HCT116 (cell line): Measurements from ENCODE around the gene STMP1. TPM values are rescaled to one million over a fixed set of nuclear protein-coding genes. Genes with fewer than 3 reads are reported as not detected.

ENCODE experiments used
- ATAC-seq: fragments of 200-7000 bp; cut with Tn5 transposase; 2 replicates; pipeline ENCODE4 v1.9.1; 2020; ENCODE audit warnings: mild to moderate bottlenecking, moderate library complexity
- BruUV-seq: library from RNA; stranded (reverse); fragments of 400-500 nt; replicated peaks from 2 replicates; lab custom pipeline; 2021; lab: Mats Ljungman, UMichigan
- CTCF ChIA-PET: fragments of 300-600 bp; sonication (Branson Sonifier 250); formaldehyde crosslinking; loops from one replicate; lab custom pipeline; 2021; ENCODE audit warnings: antibody characterized with exemption; lab: Charles Lee
- POLR2A ChIA-PET: fragments of 300-600, 350-600 bp; sonication (Branson Sonifier 250); formaldehyde crosslinking; loops from one replicate; lab custom pipeline; 2021; ENCODE audit warnings: antibody characterized with exemption; lab: Charles Lee
- RAD21 ChIA-PET, 2 experiments: fragments of 300-600 bp; sonication (Branson Sonifier 250); formaldehyde crosslinking; loops; one replicate each; lab custom pipeline; 2023; ENCODE audit warnings: low total read pairs in 2 of 2; ENCODE audit not compliant: uncharacterized antibody in 2 of 2, unreplicated experiment in 2 of 2, low non-redundant PET in 1 of 2; lab: Charles Lee
- DNase-seq: peaks from one replicate; pipeline ENCODE4 v3.0.0-alpha.2; 2010; ENCODE audit warnings: low read depth, low spot score
- H2AFZ ChIP-seq: fragments of 200-600 bp; shearing (Covaris generic), sonication (generic); 2 replicates; pipeline ENCODE4 v1.6.1; 2017; ENCODE audit warnings: low read depth, mixed run types, mixed read lengths, antibody characterized with exemption, low read length; ENCODE audit not compliant: poor library complexity, severe bottlenecking
- H3K27ac ChIP-seq: 2 replicates; pipeline ENCODE4 v1.5.1; 2012; ENCODE audit warnings: low read depth, low read length
- H3K27me3 ChIP-seq: fragments of 200-600 bp; sonication (generic); 2 replicates; pipeline ENCODE4 v1.6.1; 2016; ENCODE audit warnings: mixed run types, low read length, mixed read lengths; ENCODE audit not compliant: insufficient read depth
- H3K36me3 ChIP-seq, 2 experiments: fragments of 200-500 bp in 1 of 2; fragments of 200-600 bp in 1 of 2; sonication (Bioruptor generic) in 1 of 2; sonication (generic) in 1 of 2; 2 replicates each; pipeline versions ENCODE4 v1.5.1 to v1.6.1; 2014 to 2016; ENCODE audit warnings: low read length in 2 of 2, inconsistent platforms in 1 of 2, mixed read lengths in 1 of 2, mixed run types in 1 of 2; ENCODE audit not compliant: insufficient read depth in 2 of 2, control insufficient read depth in 1 of 2
- H3K4me1 ChIP-seq, 2 experiments: fragments of 200-600 bp in 1 of 2; sonication (generic) in 1 of 2; 2 replicates each; pipeline versions ENCODE4 v1.5.1 to v1.6.1; 2012 to 2017; ENCODE audit warnings: low read length in 2 of 2, inconsistent platforms in 1 of 2, mild to moderate bottlenecking in 1 of 2, mixed read lengths in 1 of 2, mixed run types in 1 of 2, moderate library complexity in 1 of 2; ENCODE audit not compliant: insufficient read depth in 2 of 2, control insufficient read depth in 1 of 2
- H3K4me2 ChIP-seq: fragments of 200-600 bp; sonication (generic); 2 replicates; pipeline ENCODE4 v1.6.1; 2017; ENCODE audit warnings: mixed run types, low read length, mixed read lengths
- H3K4me3 ChIP-seq, 2 experiments: fragments of 200-600 bp in 1 of 2; sonication (generic) in 1 of 2; replicated peaks in 1 of 2; 2 replicates each; pipeline ENCODE4 v1.5.1; 2011 to 2016; ENCODE audit warnings: low read length in 2 of 2, control low read depth in 1 of 2, low read depth in 1 of 2, mild to moderate bottlenecking in 1 of 2, mixed read lengths in 1 of 2, mixed run types in 1 of 2
- H3K79me2 ChIP-seq: fragments of 200-600 bp; sonication (generic); 2 replicates; pipeline ENCODE4 v1.6.1; 2017; ENCODE audit warnings: mild to moderate bottlenecking, mixed run types, low read length, moderate library complexity, mixed read lengths; ENCODE audit not compliant: insufficient read depth
- H3K9ac ChIP-seq: fragments of 200-600 bp; sonication (generic); 2 replicates; pipeline ENCODE4 v1.6.1; 2016; ENCODE audit warnings: low read length, mixed read lengths
- H3K9me2 ChIP-seq: fragments of 200-600 bp; sonication (generic), shearing (Covaris generic); 2 replicates; pipeline ENCODE4 v1.6.1; 2017; ENCODE audit warnings: mixed run types, mild to moderate bottlenecking, moderate library complexity; ENCODE audit not compliant: insufficient read depth
- H3K9me3 ChIP-seq, 2 experiments: fragments of 200-500 bp in 1 of 2; fragments of 200-600 bp in 1 of 2; sonication (Bioruptor generic) in 1 of 2; sonication (generic) in 1 of 2; 2 replicates each; pipeline ENCODE4 v1.6.1; 2014 to 2017; ENCODE audit warnings: low read length in 2 of 2, mixed read lengths in 2 of 2, inconsistent platforms in 1 of 2, low read depth in 1 of 2, mild to moderate bottlenecking in 1 of 2, mixed run types in 1 of 2, moderate library complexity in 1 of 2; ENCODE audit not compliant: control insufficient read depth in 1 of 2, insufficient read depth in 1 of 2
- H4K20me1 ChIP-seq: fragments of 200-600 bp; sonication (generic), shearing (Covaris generic); 2 replicates; pipeline ENCODE4 v1.6.1; 2017; ENCODE audit warnings: mixed run types, mild to moderate bottlenecking, moderate library complexity; ENCODE audit not compliant: insufficient read depth
- EGR1 ChIP-seq: IDR thresholded peaks from 2 replicates; pipeline ENCODE4 v1.6.1; 2012; ENCODE audit warnings: low read depth
- ELF1 ChIP-seq: IDR thresholded peaks from 2 replicates; pipeline ENCODE4 v1.6.1; 2012; ENCODE audit warnings: low read depth, borderline replicate concordance
- EZH2 ChIP-seq: fragments of 200-600 bp; sonication (generic); IDR thresholded peaks from 2 replicates; pipeline ENCODE4 v1.6.1; 2017; ENCODE audit warnings: antibody characterized with exemption, mixed run types
- EZH2phosphoT487 ChIP-seq: fragments of 200-600 bp; IDR thresholded peaks from 2 replicates; pipeline ENCODE4 v1.6.1; 2018; ENCODE audit warnings: antibody characterized with exemption, borderline replicate concordance
- POLR2A ChIP-seq: IDR thresholded peaks from 2 replicates; pipeline ENCODE4 v1.7.0; 2011; ENCODE audit warnings: borderline replicate concordance; ENCODE audit not compliant: insufficient read depth, insufficient read length; ENCODE audit errors: extremely low read depth
- RAD21 ChIP-seq: IDR thresholded peaks from 2 replicates; pipeline ENCODE4 v1.6.1; 2012; ENCODE audit warnings: low read depth, mild to moderate bottlenecking
- SIN3A ChIP-seq: IDR thresholded peaks from 2 replicates; pipeline ENCODE4 v1.6.1; 2012; ENCODE audit warnings: low read depth
- SRF ChIP-seq: IDR thresholded peaks from 2 replicates; pipeline ENCODE4 v1.6.1; 2012; ENCODE audit warnings: low read depth
- TCF7L2 ChIP-seq: IDR thresholded peaks from 2 replicates; pipeline ENCODE4 v1.7.0; 2011; ENCODE audit warnings: borderline replicate concordance, inconsistent platforms; ENCODE audit not compliant: insufficient read depth, insufficient read length; ENCODE audit errors: extremely low read depth
- YY1 ChIP-seq: IDR thresholded peaks from 2 replicates; pipeline ENCODE4 v1.6.1; 2011; ENCODE audit warnings: low read length, low read depth, moderate library complexity, mild to moderate bottlenecking; ENCODE audit not compliant: insufficient replicate concordance; ENCODE audit errors: extremely low read depth
- ZFX ChIP-seq: fragments of 450-650 bp; IDR thresholded peaks from 2 replicates; pipeline ENCODE4 v1.6.1; 2017
- ZNF274 ChIP-seq: fragments of 200-500 bp; sonication (Bioruptor generic); IDR thresholded peaks from 2 replicates; pipeline ENCODE4 v1.6.1; 2014; ENCODE audit warnings: mild to moderate bottlenecking, low read depth, low read length, inconsistent platforms
- intact Hi-C: fragments of 100-400 bp; cut with micrococcal nuclease; formaldehyde crosslinking; loops from 2 replicates; pipeline ENCODE4 v1.10.0; 2022
- total RNA-seq: library from RNA; stranded (reverse); gene quantifications from one replicate; pipeline ENCODE4 v1.2.1, GENCODE V29; 2021; ENCODE audit not compliant: unreplicated experiment
- TF ChIP-seq, protein P1 (sequence below), 3 experiments: fragments of 200-600 bp in 1 of 3; sonication (generic) in 1 of 3; IDR thresholded peaks in 2 of 3; conservative IDR thresholded peaks in 1 of 3; 2 replicates each; pipeline ENCODE4 v1.5.1; 2012 to 2017; ENCODE audit warnings: low read depth in 2 of 3, low read length in 2 of 3, antibody characterized with exemption in 1 of 3, borderline replicate concordance in 1 of 3, control low read depth in 1 of 3, mild to moderate bottlenecking in 1 of 3, mixed read lengths in 1 of 3, mixed run types in 1 of 3, moderate library complexity in 1 of 3; ENCODE audit not compliant: insufficient read depth in 1 of 3
- TF ChIP-seq, protein P2 (sequence below): IDR thresholded peaks from 2 replicates; pipeline ENCODE4 v1.6.1; 2012
- TF ChIP-seq, protein P3 (sequence below): IDR thresholded peaks from 2 replicates; pipeline ENCODE4 v1.6.1; 2012; ENCODE audit warnings: low read depth
- TF ChIP-seq, protein P4 (sequence below): IDR thresholded peaks from 2 replicates; pipeline ENCODE4 v1.6.1; 2011; ENCODE audit warnings: mild to moderate bottlenecking, low read length, moderate library complexity; ENCODE audit not compliant: insufficient replicate concordance; ENCODE audit errors: extremely low read depth
- TF ChIP-seq, protein P5 (sequence below): IDR thresholded peaks from 2 replicates; pipeline ENCODE4 v1.6.1; 2012

Gene STMP1
- total RNA-seq, 1 experiment from 2014 or later = 32.8 TPM

DNA sequence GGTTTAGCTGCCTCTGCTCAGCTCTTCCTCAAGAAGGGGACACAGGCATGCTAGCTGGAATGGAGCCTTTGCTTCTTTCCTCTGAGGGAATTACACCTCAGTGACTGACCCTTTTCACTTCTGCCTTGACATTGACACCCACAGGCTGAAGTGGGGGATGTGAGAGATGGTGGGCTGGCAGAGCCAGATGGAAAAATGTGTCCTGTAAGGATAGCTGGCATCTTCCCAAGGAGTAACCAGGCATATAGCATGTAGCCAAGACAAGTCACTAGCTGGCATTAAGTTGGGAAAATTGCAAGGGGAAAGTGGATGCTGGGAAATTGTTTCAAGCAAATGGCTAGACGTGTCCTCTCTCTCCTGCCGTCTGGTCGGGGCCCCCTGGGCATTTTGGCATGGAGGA lies 19.9 kb downstream of the STMP1 start:
- ATAC-seq = no peak
- no peak overlapping the region for H3K27ac ChIP-seq

More for the DNA sequence above, 19.9 kb downstream of the STMP1 start:
- Histone ChIP-seq H3K9me2 (no peaks in the 10 kb centered on the region), H4K20me1 (no peaks in the 10 kb centered on the region), H3K9me3 (no peaks in the 10 kb centered on the region), H3K4me1 (no peaks in the 10 kb centered on the region), H2AFZ (no peak overlapping the region), H3K27me3 (no peaks in the 10 kb centered on the region), H3K4me2 (no peak overlapping the region), H3K4me3 (no peak overlapping the region)
- DNase-seq = no peak
- intact Hi-C loops = no loop called here
- no TSS peak for BruUV-seq
- ChIA-PET CTCF (interaction anchor here (1.5 kb wide), 1 partner anchor 10 kb away, joined by 6 read pairs; no protein-coding TSS in a partner anchor), POLR2A (no interaction called here), RAD21 (no interaction called here)
- TF ChIP-seq YY1 (no peak), ELF1 (no peak), SIN3A (no peak), POLR2A (no peak), TCF7L2 (no peak), ZFX (no peak), SRF (no peak), EZH2 (no peak), EGR1 (no peak), RAD21 (no peak), ZNF274 (no peak), EZH2phosphoT487 (no peak)
- TF ChIP-seq, protein P1, sequence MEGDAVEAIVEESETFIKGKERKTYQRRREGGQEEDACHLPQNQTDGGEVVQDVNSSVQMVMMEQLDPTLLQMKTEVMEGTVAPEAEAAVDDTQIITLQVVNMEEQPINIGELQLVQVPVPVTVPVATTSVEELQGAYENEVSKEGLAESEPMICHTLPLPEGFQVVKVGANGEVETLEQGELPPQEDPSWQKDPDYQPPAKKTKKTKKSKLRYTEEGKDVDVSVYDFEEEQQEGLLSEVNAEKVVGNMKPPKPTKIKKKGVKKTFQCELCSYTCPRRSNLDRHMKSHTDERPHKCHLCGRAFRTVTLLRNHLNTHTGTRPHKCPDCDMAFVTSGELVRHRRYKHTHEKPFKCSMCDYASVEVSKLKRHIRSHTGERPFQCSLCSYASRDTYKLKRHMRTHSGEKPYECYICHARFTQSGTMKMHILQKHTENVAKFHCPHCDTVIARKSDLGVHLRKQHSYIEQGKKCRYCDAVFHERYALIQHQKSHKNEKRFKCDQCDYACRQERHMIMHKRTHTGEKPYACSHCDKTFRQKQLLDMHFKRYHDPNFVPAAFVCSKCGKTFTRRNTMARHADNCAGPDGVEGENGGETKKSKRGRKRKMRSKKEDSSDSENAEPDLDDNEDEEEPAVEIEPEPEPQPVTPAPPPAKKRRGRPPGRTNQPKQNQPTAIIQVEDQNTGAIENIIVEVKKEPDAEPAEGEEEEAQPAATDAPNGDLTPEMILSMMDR (IDR thresholded peaks at IDR 0.05 in 2 of 3, conservative IDR thresholded peaks at IDR 0.05 in 1 of 3; ENCODE audit: borderline replicate concordance in 1 of 3, insufficient read depth in 1 of 3, low read depth in 2 of 3, low read length in 2 of 3) = no peak
- TF ChIP-seq, protein P2, sequence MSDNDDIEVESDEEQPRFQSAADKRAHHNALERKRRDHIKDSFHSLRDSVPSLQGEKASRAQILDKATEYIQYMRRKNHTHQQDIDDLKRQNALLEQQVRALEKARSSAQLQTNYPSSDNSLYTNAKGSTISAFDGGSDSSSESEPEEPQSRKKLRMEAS = no peak
- TF ChIP-seq, protein P3, sequence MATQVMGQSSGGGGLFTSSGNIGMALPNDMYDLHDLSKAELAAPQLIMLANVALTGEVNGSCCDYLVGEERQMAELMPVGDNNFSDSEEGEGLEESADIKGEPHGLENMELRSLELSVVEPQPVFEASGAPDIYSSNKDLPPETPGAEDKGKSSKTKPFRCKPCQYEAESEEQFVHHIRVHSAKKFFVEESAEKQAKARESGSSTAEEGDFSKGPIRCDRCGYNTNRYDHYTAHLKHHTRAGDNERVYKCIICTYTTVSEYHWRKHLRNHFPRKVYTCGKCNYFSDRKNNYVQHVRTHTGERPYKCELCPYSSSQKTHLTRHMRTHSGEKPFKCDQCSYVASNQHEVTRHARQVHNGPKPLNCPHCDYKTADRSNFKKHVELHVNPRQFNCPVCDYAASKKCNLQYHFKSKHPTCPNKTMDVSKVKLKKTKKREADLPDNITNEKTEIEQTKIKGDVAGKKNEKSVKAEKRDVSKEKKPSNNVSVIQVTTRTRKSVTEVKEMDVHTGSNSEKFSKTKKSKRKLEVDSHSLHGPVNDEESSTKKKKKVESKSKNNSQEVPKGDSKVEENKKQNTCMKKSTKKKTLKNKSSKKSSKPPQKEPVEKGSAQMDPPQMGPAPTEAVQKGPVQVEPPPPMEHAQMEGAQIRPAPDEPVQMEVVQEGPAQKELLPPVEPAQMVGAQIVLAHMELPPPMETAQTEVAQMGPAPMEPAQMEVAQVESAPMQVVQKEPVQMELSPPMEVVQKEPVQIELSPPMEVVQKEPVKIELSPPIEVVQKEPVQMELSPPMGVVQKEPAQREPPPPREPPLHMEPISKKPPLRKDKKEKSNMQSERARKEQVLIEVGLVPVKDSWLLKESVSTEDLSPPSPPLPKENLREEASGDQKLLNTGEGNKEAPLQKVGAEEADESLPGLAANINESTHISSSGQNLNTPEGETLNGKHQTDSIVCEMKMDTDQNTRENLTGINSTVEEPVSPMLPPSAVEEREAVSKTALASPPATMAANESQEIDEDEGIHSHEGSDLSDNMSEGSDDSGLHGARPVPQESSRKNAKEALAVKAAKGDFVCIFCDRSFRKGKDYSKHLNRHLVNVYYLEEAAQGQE = no peak
- TF ChIP-seq, protein P4, sequence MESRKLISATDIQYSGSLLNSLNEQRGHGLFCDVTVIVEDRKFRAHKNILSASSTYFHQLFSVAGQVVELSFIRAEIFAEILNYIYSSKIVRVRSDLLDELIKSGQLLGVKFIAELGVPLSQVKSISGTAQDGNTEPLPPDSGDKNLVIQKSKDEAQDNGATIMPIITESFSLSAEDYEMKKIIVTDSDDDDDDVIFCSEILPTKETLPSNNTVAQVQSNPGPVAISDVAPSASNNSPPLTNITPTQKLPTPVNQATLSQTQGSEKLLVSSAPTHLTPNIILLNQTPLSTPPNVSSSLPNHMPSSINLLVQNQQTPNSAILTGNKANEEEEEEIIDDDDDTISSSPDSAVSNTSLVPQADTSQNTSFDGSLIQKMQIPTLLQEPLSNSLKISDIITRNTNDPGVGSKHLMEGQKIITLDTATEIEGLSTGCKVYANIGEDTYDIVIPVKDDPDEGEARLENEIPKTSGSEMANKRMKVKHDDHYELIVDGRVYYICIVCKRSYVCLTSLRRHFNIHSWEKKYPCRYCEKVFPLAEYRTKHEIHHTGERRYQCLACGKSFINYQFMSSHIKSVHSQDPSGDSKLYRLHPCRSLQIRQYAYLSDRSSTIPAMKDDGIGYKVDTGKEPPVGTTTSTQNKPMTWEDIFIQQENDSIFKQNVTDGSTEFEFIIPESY = no peak
- TF ChIP-seq, protein P5, sequence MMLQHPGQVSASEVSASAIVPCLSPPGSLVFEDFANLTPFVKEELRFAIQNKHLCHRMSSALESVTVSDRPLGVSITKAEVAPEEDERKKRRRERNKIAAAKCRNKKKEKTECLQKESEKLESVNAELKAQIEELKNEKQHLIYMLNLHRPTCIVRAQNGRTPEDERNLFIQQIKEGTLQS = no peak
- TF ChIP-seq, all 23 proteins: peak for 0
- Histone ChIP-seq H3K36me3 (no peaks in the 10 kb centered on the region; a peak in 1 of 4 replicates), H3K9ac (no peak overlapping the region), H3K79me2 (peaks cover 7% of the 10 kb centered on the region; the same call in 1 of the 2 replicates)
